Liver (tissue), 9 donors: ENCODE measurements around the gene CREB3L1. TPM values are rescaled to one million over a fixed set of nuclear protein-coding genes. Genes with fewer than 3 reads are reported as not detected.

Source experiments
- DNase-seq: peaks from one replicate; pipeline ENCODE4 v3.0.0-alpha.2; 2017; ENCODE audit warnings: low spot score
- H3K27ac ChIP-seq, 2 donors: one replicate each; pipeline ENCODE4 v1.7.0; 2013; ENCODE audit warnings: inconsistent platforms in 2 of 2, low read length in 2 of 2, control low read depth in 1 of 2, low read depth in 1 of 2, mild to moderate bottlenecking in 1 of 2
- H3K27me3 ChIP-seq, 4 donors: one replicate each; pipeline versions ENCODE4 v1.6.1 to v1.7.0; 2013; ENCODE audit warnings: low read length in 3 of 4, inconsistent platforms in 1 of 4, mild to moderate bottlenecking in 1 of 4, moderate library complexity in 1 of 4; ENCODE audit not compliant: control insufficient read depth in 4 of 4, insufficient read depth in 4 of 4
- H3K36me3 ChIP-seq, 4 donors: one replicate each; pipeline versions ENCODE4 v1.6.1 to v1.7.0; 2013; ENCODE audit warnings: low read length in 3 of 4, mild to moderate bottlenecking in 3 of 4, low read depth in 1 of 4, moderate library complexity in 1 of 4; ENCODE audit not compliant: control insufficient read depth in 4 of 4, insufficient read depth in 3 of 4
- H3K4me1 ChIP-seq, 4 donors: one replicate each; pipeline versions ENCODE4 v1.6.1 to v1.7.0; 2013; ENCODE audit warnings: low read length in 3 of 4, mild to moderate bottlenecking in 3 of 4, moderate library complexity in 1 of 4; ENCODE audit not compliant: control insufficient read depth in 4 of 4, insufficient read depth in 4 of 4
- H3K4me3 ChIP-seq, 3 donors: one replicate each; pipeline versions ENCODE4 v1.6.1 to v1.7.0; 2013; ENCODE audit warnings: low read length in 3 of 3, control low read depth in 1 of 3, low read depth in 1 of 3, mild to moderate bottlenecking in 1 of 3
- H3K9ac ChIP-seq, 2 donors: one replicate each; pipeline ENCODE4 v1.7.0; 2013; ENCODE audit warnings: low read length in 2 of 2, mild to moderate bottlenecking in 2 of 2, moderate library complexity in 2 of 2, control low read depth in 1 of 2, low read depth in 1 of 2
- H3K9me3 ChIP-seq, 4 donors: one replicate each; pipeline versions ENCODE4 v1.6.1 to v1.7.0; 2013; ENCODE audit warnings: low read length in 3 of 4; ENCODE audit not compliant: control insufficient read depth in 4 of 4
- EGR1 ChIP-seq, 2 donors: IDR thresholded peaks; 2 replicates each; pipeline ENCODE4 v1.6.1; 2016 to 2018; ENCODE audit warnings: antibody characterized with exemption in 2 of 2, low read depth in 2 of 2
- FOXA1 ChIP-seq: IDR thresholded peaks from 2 replicates; pipeline ENCODE4 v1.6.1; 2016; ENCODE audit warnings: antibody characterized with exemption
- FOXA2 ChIP-seq: IDR thresholded peaks from 2 replicates; pipeline ENCODE4 v1.6.1; 2016; ENCODE audit warnings: antibody characterized with exemption
- HNF4A ChIP-seq, 2 donors: conservative IDR thresholded peaks; 2 replicates each; pipeline ENCODE4 v1.6.1; 2016; ENCODE audit warnings: antibody characterized with exemption in 2 of 2, mild to moderate bottlenecking in 2 of 2
- HNF4G ChIP-seq: IDR thresholded peaks from 2 replicates; pipeline ENCODE4 v1.6.1; 2016; ENCODE audit warnings: antibody characterized with exemption
- MAX ChIP-seq: IDR thresholded peaks from 2 replicates; pipeline ENCODE4 v1.6.1; 2016; ENCODE audit warnings: antibody characterized with exemption
- NR2F2 ChIP-seq: IDR thresholded peaks from 2 replicates; pipeline ENCODE4 v1.6.1; 2016; ENCODE audit warnings: antibody characterized with exemption
- RAD21 ChIP-seq, 2 donors: IDR thresholded peaks; 2 replicates each; pipeline ENCODE4 v1.6.1; 2016; ENCODE audit warnings: antibody characterized with exemption in 2 of 2, mild to moderate bottlenecking in 2 of 2
- REST ChIP-seq: IDR thresholded peaks from 2 replicates; pipeline ENCODE4 v1.6.1; 2016; ENCODE audit warnings: antibody characterized with exemption, mild to moderate bottlenecking
- RXRA ChIP-seq, 2 donors: IDR thresholded peaks; 2 replicates each; pipeline ENCODE4 v1.6.1; 2017 to 2018; ENCODE audit warnings: antibody characterized with exemption in 2 of 2, mild to moderate bottlenecking in 1 of 2
- SP1 ChIP-seq: IDR thresholded peaks from 2 replicates; pipeline ENCODE4 v1.6.1; 2018; ENCODE audit warnings: antibody characterized with exemption, mild to moderate bottlenecking
- TAF1 ChIP-seq: conservative IDR thresholded peaks from 2 replicates; pipeline ENCODE4 v1.6.1; 2016; ENCODE audit warnings: antibody characterized with exemption, mild to moderate bottlenecking
- YY1 ChIP-seq: IDR thresholded peaks from 2 replicates; pipeline ENCODE4 v1.6.1; 2016; ENCODE audit warnings: antibody characterized with exemption, mild to moderate bottlenecking
- ZBTB33 ChIP-seq: IDR thresholded peaks from 2 replicates; pipeline ENCODE4 v1.6.1; 2016; ENCODE audit warnings: antibody characterized with exemption
- WGBS: extraction: QIAGEN DNeasy Blood & Tissue Kit; methylation state at CpG from one replicate; pipeline ENCODE4 v1.1.7; 2013; 5-methylcytosine and 5-hydroxymethylcytosine counted together
- polyA plus RNA-seq, 2 donors: library from polyadenylated mRNA; stranded (reverse) in 1 of 2; unstranded in 1 of 2; fragments of 200-250 nt in 1 of 2; fragments of >200 nt in 1 of 2; fragmentation: Nextera tagmentation in 1 of 2; extraction: Ambion mirVana in 1 of 2; gene quantifications; one replicate each; pipeline versions ENCODE4 v1.2.1 to v1.2.3, GENCODE V29; 2013 to 2015
- total RNA-seq, 2 donors: library from RNA; depleted of rRNA; stranded (reverse); fragments of >200 nt; gene quantifications; one replicate each; pipeline ENCODE4 v1.2.3, GENCODE V29; 2014
- TF ChIP-seq, protein P1 (sequence below): IDR thresholded peaks from 2 replicates; pipeline ENCODE4 v1.6.1; 2016; ENCODE audit warnings: antibody characterized with exemption
- TF ChIP-seq, protein P2 (sequence below): fragments of 150-350 bp; IDR thresholded peaks from 2 replicates; pipeline ENCODE4 v1.5.1; 2017; ENCODE audit warnings: improper control_type of control experiment, low read depth, low read length; ENCODE audit not compliant: missing input control
- donor health status: healthy.
- donor health status: healthy.
- donor health status: healthy.
- donor health status: healthy.
- donor health status: healthy.

CREB3L1 gene
- total and polyA plus RNA-seq, 4 donors: 0.14 to 1.3 (median 0.33) TPM

- no peak for TF ChIP-seq ZBTB33
Measured at GRCh38 chr11:46326813-46327416, 49.5 kb downstream of the CREB3L1 start (continued).

GRCh38 chr11:46327829-46328228, 50.4 kb downstream of the CREB3L1 start:
- peaks cover 3 to 6% (median 4%) of the 10 kb centered on the region in 4 donors for H3K4me1 ChIP-seq
- 65% methylated on average over 8 of the region's 8 CpGs for WGBS
- no peak overlapping the region for H3K27ac ChIP-seq

DNA sequence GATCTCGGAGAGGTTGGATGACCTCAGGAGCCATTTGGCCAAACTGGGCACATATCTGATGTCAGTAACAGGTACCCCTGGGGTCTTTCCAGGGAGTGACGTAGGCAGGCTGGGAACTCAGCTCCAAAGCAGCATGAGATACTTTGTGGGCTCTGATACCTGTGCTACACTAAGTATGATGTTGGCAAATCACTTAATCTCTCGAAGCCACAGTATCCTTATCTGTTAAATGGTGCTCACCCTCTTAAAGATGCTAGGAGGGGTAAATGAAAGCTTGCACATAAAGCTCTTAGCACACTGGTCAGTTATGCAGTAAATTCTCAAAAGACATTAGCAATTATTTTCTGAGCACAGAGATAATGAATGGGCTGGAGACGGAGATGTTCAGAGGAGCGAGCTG, 52.7 kb downstream of the CREB3L1 start:
- Histone ChIP-seq H3K36me3 (no peaks in the 10 kb centered on the region), H3K4me1 (peaks cover 3 to 15% (median 7%) of the 10 kb centered on the region in 4 donors), H3K4me3 (no peak overlapping the region), H3K9ac (no peak overlapping the region), H3K27ac (no peak overlapping the region), H3K9me3 (no peaks in the 10 kb centered on the region), H3K27me3 (peaks cover 2 to 25% (median 3%) of the 10 kb centered on the region in 4 donors)
- WGBS: 58% methylated on average over 5 of the region's 5 CpGs
- no peak for TF ChIP-seq HNF4G
- no peak for TF ChIP-seq FOXA2
- TF ChIP-seq, protein P1, sequence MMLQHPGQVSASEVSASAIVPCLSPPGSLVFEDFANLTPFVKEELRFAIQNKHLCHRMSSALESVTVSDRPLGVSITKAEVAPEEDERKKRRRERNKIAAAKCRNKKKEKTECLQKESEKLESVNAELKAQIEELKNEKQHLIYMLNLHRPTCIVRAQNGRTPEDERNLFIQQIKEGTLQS: no peak
- TF ChIP-seq, protein P2, sequence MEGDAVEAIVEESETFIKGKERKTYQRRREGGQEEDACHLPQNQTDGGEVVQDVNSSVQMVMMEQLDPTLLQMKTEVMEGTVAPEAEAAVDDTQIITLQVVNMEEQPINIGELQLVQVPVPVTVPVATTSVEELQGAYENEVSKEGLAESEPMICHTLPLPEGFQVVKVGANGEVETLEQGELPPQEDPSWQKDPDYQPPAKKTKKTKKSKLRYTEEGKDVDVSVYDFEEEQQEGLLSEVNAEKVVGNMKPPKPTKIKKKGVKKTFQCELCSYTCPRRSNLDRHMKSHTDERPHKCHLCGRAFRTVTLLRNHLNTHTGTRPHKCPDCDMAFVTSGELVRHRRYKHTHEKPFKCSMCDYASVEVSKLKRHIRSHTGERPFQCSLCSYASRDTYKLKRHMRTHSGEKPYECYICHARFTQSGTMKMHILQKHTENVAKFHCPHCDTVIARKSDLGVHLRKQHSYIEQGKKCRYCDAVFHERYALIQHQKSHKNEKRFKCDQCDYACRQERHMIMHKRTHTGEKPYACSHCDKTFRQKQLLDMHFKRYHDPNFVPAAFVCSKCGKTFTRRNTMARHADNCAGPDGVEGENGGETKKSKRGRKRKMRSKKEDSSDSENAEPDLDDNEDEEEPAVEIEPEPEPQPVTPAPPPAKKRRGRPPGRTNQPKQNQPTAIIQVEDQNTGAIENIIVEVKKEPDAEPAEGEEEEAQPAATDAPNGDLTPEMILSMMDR: no peak
- no peak for TF ChIP-seq SP1
- no peak for TF ChIP-seq HNF4A (conservative IDR thresholded peaks at IDR 0.05)
- no peak for TF ChIP-seq RXRA (IDR thresholded peaks at IDR 0.05)
- TF ChIP-seq YY1: no peak
- TF ChIP-seq FOXA1: no peak
- TF ChIP-seq MAX: no peak
- TF ChIP-seq ZBTB33: no peak
- no peak for TF ChIP-seq EGR1 (IDR thresholded peaks at IDR 0.05; ENCODE audit: low read depth in 2 of 2)
- TF ChIP-seq RAD21 (IDR thresholded peaks at IDR 0.05): no peak
- no peak for TF ChIP-seq NR2F2
- TF ChIP-seq TAF1: no peak
- no peak for TF ChIP-seq REST
- DNase-seq: no peak

More at GRCh38 chr11:46327829-46328228, 50.4 kb downstream of the CREB3L1 start:
- TF ChIP-seq NR2F2 (no peak), FOXA2 (no peak)
- DNase-seq: no peak
- Histone ChIP-seq H3K9ac (no peak overlapping the region), H3K9me3 (no peaks in the 10 kb centered on the region), H3K4me3 (no peak overlapping the region), H3K27me3 (peaks cover 0 to 14% (median 2%) of the 10 kb centered on the region in 4 donors), H3K36me3 (no peaks in the 10 kb centered on the region)
